ENCODE measurements around the gene RPUSD3.

GRCh38 chr3:9804996-9805395, 38.8 kb downstream of the RPUSD3 start:
- TF ChIP-seq CTCF (IDR thresholded peaks at IDR 0.05), result no peak
- TF ChIP-seq POLR2A (IDR thresholded peaks at IDR 0.05), result no peak
